ENCODE results near the gene B4GALT5. TPM values are rescaled to one million over a fixed set of nuclear protein-coding genes. Genes with fewer than 3 reads are reported as not detected.

The B4GALT5 gene, protein sequence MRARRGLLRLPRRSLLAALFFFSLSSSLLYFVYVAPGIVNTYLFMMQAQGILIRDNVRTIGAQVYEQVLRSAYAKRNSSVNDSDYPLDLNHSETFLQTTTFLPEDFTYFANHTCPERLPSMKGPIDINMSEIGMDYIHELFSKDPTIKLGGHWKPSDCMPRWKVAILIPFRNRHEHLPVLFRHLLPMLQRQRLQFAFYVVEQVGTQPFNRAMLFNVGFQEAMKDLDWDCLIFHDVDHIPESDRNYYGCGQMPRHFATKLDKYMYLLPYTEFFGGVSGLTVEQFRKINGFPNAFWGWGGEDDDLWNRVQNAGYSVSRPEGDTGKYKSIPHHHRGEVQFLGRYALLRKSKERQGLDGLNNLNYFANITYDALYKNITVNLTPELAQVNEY
- total RNA-seq (2022; extraction: Qiagen RNA extraction; ENCODE audit: low read depth) = 43.6 to 64.7 TPM (median 62.5 TPM) in 5 replicates

DNA sequence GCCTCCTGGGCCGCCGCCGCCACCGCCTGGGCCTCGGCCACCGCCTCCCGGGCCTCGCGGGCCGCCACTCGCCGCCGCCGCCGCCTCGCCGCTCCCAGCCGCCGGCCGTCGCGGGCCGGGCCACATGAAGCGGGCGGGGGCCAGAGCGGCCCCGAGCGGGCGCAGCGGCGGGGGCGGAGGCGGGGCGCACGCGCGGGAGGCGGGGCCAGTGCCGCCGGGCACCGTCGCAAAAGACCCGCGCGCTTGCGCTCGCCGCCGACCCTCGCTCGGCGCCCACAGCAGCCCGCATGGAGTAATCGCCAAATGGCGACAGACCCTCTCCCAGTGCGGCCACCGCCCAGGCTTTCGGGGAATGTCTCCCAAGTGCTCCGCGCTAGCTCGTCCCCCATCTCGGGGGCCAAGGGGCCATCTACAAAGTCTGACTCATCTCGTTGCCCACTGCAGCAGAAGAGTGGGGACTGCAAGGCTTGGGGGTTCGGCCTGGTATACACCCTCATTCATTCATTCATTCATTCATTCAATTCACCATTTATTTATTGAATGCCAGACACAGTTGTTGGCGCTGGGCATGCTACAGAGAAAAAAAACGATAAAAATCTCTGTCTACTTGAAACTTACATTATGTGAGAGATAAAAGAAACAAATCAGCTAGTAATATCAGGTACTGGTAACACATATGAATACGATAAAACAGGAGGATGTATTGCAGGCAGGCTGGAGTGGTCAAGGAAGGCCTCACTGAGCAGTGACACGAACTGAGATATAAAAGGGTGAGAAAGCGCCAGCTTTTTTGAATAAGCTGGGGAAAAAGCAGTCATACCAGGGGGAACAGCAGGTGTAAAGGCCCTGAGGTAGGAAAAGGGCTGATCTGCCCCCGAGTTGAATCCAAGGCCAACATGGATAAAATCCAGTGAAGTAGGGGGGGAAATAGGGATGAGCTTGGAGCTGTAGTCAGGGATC is at the start of gene B4GALT5:
Gene B4GALT5, minus strand, starts transcription at position 126 of the 960 bp plus-strand sequence. CDS start 188 bp downstream, outside the sequence.

Other genes with a start within 250 kb of the B4GALT5 start
- 0.16 to 0.51 TPM (median 0.23 TPM) in 5 replicates for gene KCNB1, start 231.2 kb downstream of the B4GALT5 start, total RNA-seq (2022; extraction: Qiagen RNA extraction; ENCODE audit: low read depth)
- 0.07 TPM in 2 of 5 replicates, not detected in the others for gene PTGIS, start 145.7 kb downstream of the B4GALT5 start, total RNA-seq (2022; extraction: Qiagen RNA extraction; ENCODE audit: low read depth)
- gene SLC9A8, start 99.0 kb upstream of the B4GALT5 start, total RNA-seq (2022; extraction: Qiagen RNA extraction; ENCODE audit: low read depth) = 6.8 to 9.5 TPM (median 8.4 TPM) in 5 replicates
- 6.8 to 9.1 TPM (median 8.4 TPM) in 5 replicates for gene SPATA2, start 201.7 kb upstream of the B4GALT5 start, total RNA-seq (2022; extraction: Qiagen RNA extraction; ENCODE audit: low read depth)
- 60.7 to 82.0 TPM (median 73.7 TPM) in 5 replicates for gene RNF114, start 222.5 kb upstream of the B4GALT5 start, total RNA-seq (2022; extraction: Qiagen RNA extraction; ENCODE audit: low read depth)